D721Med (cell line): ENCODE results near the gene FAM3C.

ENCODE experiments used
- DNase-seq: peaks from one replicate; pipeline ENCODE4 v3.0.0; 2011; ENCODE audit warnings: low spot score; ENCODE audit not compliant: insufficient read length
- FAIRE-seq: peaks from 2 replicates; lab custom pipeline; 2011; peaks lifted over from hg19 to GRCh38; lab: Jason Lieb, UNC
- CTCF ChIP-seq: IDR thresholded peaks from 2 replicates; pipeline ENCODE4 v1.5.1; 2012; ENCODE audit warnings: mild to moderate bottlenecking, control low read depth; ENCODE audit not compliant: insufficient read depth; ENCODE audit errors: missing control alignments

The FAM3C gene

GRCh38 chr7:121343302-121343701 lies 52.8 kb downstream of the FAM3C start:
- no peak for DNase-seq
- TF ChIP-seq CTCF, result no peak
- no peak for FAIRE-seq

- no peak for FAIRE-seq
- TF ChIP-seq CTCF, result no peak
These were observed 53.5 kb downstream of the FAM3C start for GRCh38 chr7:121342631-121343030.

GRCh38 chr7:121341933-121342332 lies 54.2 kb downstream of the FAM3C start:
- no peak for DNase-seq
- FAIRE-seq, result no peak
- TF ChIP-seq CTCF, result no peak

More at GRCh38 chr7:121342631-121343030, 53.5 kb downstream of the FAM3C start:
- DNase-seq, result no peak

- no peak for FAIRE-seq
- TF ChIP-seq CTCF, result no peak
- no peak for DNase-seq
These were observed 57.0 kb downstream of the FAM3C start for GRCh38 chr7:121339082-121339481.

GRCh38 chr7:121337398-121337797 lies 58.7 kb downstream of the FAM3C start:
- peak; percentile 75 for TF ChIP-seq CTCF
- DNase-seq (no peak), FAIRE-seq (peak; percentile 70)

DNA sequence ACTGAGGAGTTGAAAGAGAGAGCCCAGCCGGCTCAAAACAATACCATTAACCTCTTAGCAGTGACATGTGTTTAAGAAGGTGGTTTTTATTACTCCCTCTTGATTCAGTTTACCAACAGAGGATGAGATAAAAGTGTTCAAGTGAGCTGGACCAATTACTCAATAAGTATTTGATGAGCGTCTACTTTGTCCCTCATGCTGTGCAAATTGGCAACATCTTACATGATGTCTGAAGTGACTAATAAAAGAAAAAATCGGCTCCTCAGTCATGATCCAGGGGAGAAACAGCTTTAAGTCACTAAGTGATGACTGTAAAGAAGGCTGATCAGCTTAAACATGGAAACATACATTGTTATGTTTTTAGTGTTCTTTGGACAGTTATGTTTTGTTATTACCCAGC lies 59.5 kb downstream of the FAM3C start:
- FAIRE-seq, result no peak
- no peak for DNase-seq

More for the DNA sequence above, 59.5 kb downstream of the FAM3C start:
- no peak for TF ChIP-seq CTCF
